IMR-90 (cell line): ENCODE measurements around the gene NRDC. TPM values are rescaled to one million over a fixed set of nuclear protein-coding genes. Genes with fewer than 3 reads are reported as not detected.

Source experiments
- ATAC-seq: fragments of 200-7000 bp; cut with Tn5 transposase; 2 replicates; pipeline ENCODE4 v1.9.1; 2020; ENCODE audit warnings: low read depth, mild to moderate bottlenecking, moderate library complexity
- BruUV-seq: library from RNA; stranded (reverse); fragments of 400-500 nt; replicated peaks from 2 replicates; lab custom pipeline; 2021; lab: Mats Ljungman, UMichigan
- CTCF ChIA-PET: fragments of 300-600 bp; formaldehyde crosslinking; extraction: SDS; loops from one replicate; lab custom pipeline; 2021; ENCODE audit warnings: antibody characterized with exemption; lab: Yijun Ruan, JAX
- POLR2A ChIA-PET: fragments of 300-600 bp; sonication (Branson Sonifier 250); formaldehyde crosslinking; loops from one replicate; lab custom pipeline; 2022; ENCODE audit warnings: antibody characterized with exemption; ENCODE audit not compliant: unreplicated experiment; lab: Charles Lee
- DNase-seq: peaks from one replicate; pipeline ENCODE4 v3.0.0; 2013
- H2AFZ ChIP-seq: replicated peaks from 2 replicates; pipeline ENCODE3; 2013; ENCODE audit warnings: low read length, mild to moderate bottlenecking; ENCODE audit not compliant: poor library complexity
- H2AK5ac ChIP-seq: 2 replicates; pipeline ENCODE4 v1.6.1; 2013; ENCODE audit warnings: low read depth, low read length, inconsistent platforms
- H2AK9ac ChIP-seq: replicated peaks from 2 replicates; pipeline ENCODE3; 2013; ENCODE audit warnings: mild to moderate bottlenecking, low read depth, low read length, moderate library complexity; ENCODE audit not compliant: poor library complexity
- H2BK120ac ChIP-seq: 2 replicates; pipeline ENCODE4 v1.6.1; 2013; ENCODE audit warnings: low read depth, low read length, inconsistent platforms
- H2BK15ac ChIP-seq: 3 replicates; pipeline ENCODE4 v1.6.1; 2013; ENCODE audit warnings: low read depth, low read length, inconsistent platforms
- H2BK20ac ChIP-seq: 2 replicates; pipeline ENCODE4 v1.6.1; 2013; ENCODE audit warnings: low read depth, mild to moderate bottlenecking, inconsistent platforms, low read length, moderate library complexity
- H2BK5ac ChIP-seq: 2 replicates; pipeline ENCODE4 v1.6.1; 2013; ENCODE audit warnings: mild to moderate bottlenecking, low read depth, low read length, inconsistent platforms; ENCODE audit not compliant: poor library complexity, severe bottlenecking
- H3K14ac ChIP-seq: replicated peaks from 2 replicates; pipeline ENCODE4 v1.6.1; 2013; ENCODE audit warnings: low read depth, low read length, inconsistent platforms
- H3K18ac ChIP-seq: 2 replicates; pipeline ENCODE4 v1.6.1; 2013; ENCODE audit warnings: low read depth, low read length, control low read depth
- H3K23ac ChIP-seq: 2 replicates; pipeline ENCODE4 v1.6.1; 2013; ENCODE audit warnings: low read depth, low read length, inconsistent platforms
- H3K27ac ChIP-seq: 2 replicates; pipeline ENCODE4 v1.5.1; 2013; ENCODE audit warnings: mild to moderate bottlenecking, control low read depth, low read length; ENCODE audit not compliant: insufficient read depth
- H3K27me3 ChIP-seq: 2 replicates; pipeline ENCODE4 v1.6.1; 2013; ENCODE audit warnings: low read length; ENCODE audit not compliant: control insufficient read depth, insufficient read depth
- H3K36me3 ChIP-seq: 2 replicates; pipeline ENCODE4 v1.6.1; 2013; ENCODE audit warnings: low read length, mixed read lengths; ENCODE audit not compliant: control insufficient read depth, insufficient read depth
- H3K4ac ChIP-seq: 2 replicates; pipeline ENCODE4 v1.6.1; 2013; ENCODE audit warnings: low read depth, low read length, inconsistent platforms
- H3K4me1 ChIP-seq: 2 replicates; pipeline ENCODE4 v1.6.1; 2013; ENCODE audit warnings: low read length, mixed read lengths; ENCODE audit not compliant: control insufficient read depth, insufficient read depth
- H3K4me2 ChIP-seq: 2 replicates; pipeline ENCODE4 v1.6.1; 2013; ENCODE audit warnings: low read depth, mild to moderate bottlenecking, control low read depth, low read length, moderate library complexity
- H3K4me3 ChIP-seq: 2 replicates; pipeline ENCODE4 v1.5.1; 2013; ENCODE audit warnings: low read depth, mild to moderate bottlenecking, control low read depth, low read length, moderate library complexity; ENCODE audit not compliant: insufficient read depth
- H3K56ac ChIP-seq: 2 replicates; pipeline ENCODE4 v1.6.1; 2013; ENCODE audit warnings: low read length, inconsistent platforms; ENCODE audit not compliant: insufficient read depth; ENCODE audit errors: extremely low read depth
- H3K79me1 ChIP-seq, 2 experiments: 2 replicates each; pipeline ENCODE4 v1.6.1; 2013; ENCODE audit warnings: low read length in 2 of 2, inconsistent platforms in 1 of 2, low read depth in 1 of 2
- H3K9ac ChIP-seq: 2 replicates; pipeline ENCODE4 v1.6.1; 2013; ENCODE audit warnings: low read depth, low read length, control low read depth
- H3K9me1 ChIP-seq: 2 replicates; pipeline ENCODE4 v1.6.1; 2013; ENCODE audit warnings: low read length, inconsistent platforms; ENCODE audit not compliant: insufficient read depth
- H3K9me3 ChIP-seq: 2 replicates; pipeline ENCODE4 v1.6.1; 2013; ENCODE audit warnings: low read length; ENCODE audit not compliant: control insufficient read depth, insufficient read depth
- H4K20me1 ChIP-seq: 2 replicates; pipeline ENCODE4 v1.6.1; 2013; ENCODE audit warnings: low read length, inconsistent platforms; ENCODE audit not compliant: insufficient read depth
- H4K5ac ChIP-seq: 2 replicates; pipeline ENCODE4 v1.6.1; 2013; ENCODE audit warnings: mild to moderate bottlenecking, low read depth, low read length, control low read depth
- H4K8ac ChIP-seq, 2 experiments: 2 replicates each; pipeline ENCODE4 v1.6.1; 2013; ENCODE audit warnings: low read depth in 2 of 2, low read length in 2 of 2, control low read depth in 1 of 2, inconsistent platforms in 1 of 2
- H4K91ac ChIP-seq: 2 replicates; pipeline ENCODE4 v1.6.1; 2013; ENCODE audit warnings: low read depth, low read length, inconsistent platforms; ENCODE audit not compliant: insufficient read depth
- BHLHE40 ChIP-seq: fragments of 150-350 bp; IDR thresholded peaks from 2 replicates; pipeline ENCODE4 v1.6.1; 2016; ENCODE audit warnings: mild to moderate bottlenecking, low read depth, low read length
- CHD1 ChIP-seq: IDR thresholded peaks from 2 replicates; pipeline ENCODE4 v1.6.1; 2012; ENCODE audit warnings: low read depth, low read length, improper control_type of control experiment
- FOS ChIP-seq: fragments of 150-350 bp; IDR thresholded peaks from 2 replicates; pipeline ENCODE4 v1.6.1; 2016; ENCODE audit warnings: low read depth, low read length
- MXI1 ChIP-seq: IDR thresholded peaks from 2 replicates; pipeline ENCODE4 v1.6.1; 2012; ENCODE audit warnings: low read depth, mild to moderate bottlenecking, low read length, moderate library complexity, borderline replicate concordance
- SMC3 ChIP-seq: fragments of 150-350 bp; IDR thresholded peaks from 2 replicates; pipeline ENCODE4 v1.6.1; 2016; ENCODE audit warnings: low read depth, mild to moderate bottlenecking, antibody characterized with exemption, low read length, moderate library complexity
- WGBS, 2 experiments: methylation state at CpG; one replicate each; pipeline versions ENCODE4 v1.1.5 to v1.1.7; 2013; ENCODE audit warnings: missing lambda C conversion rate in 2 of 2; ENCODE audit not compliant: insufficient read length in 1 of 2; ENCODE audit errors: extremely low coverage in 2 of 2; 5-methylcytosine and 5-hydroxymethylcytosine counted together
- dilution Hi-C: fragments of 300-500 bp; cut with HindIII; formaldehyde crosslinking; loops from one replicate; pipeline ENCODE4 v1.14.3; 2018; ENCODE audit warnings: low sequenced_read_pairs; ENCODE audit not compliant: unreplicated experiment
- in situ Hi-C: fragments of 300-500 bp; cut with MboI; formaldehyde crosslinking; loops from 3 replicates; pipeline ENCODE4 v1.14.3; 2019; ENCODE audit warnings: low sequenced_read_pairs, inconsistent platforms, mixed read lengths
- intact Hi-C: fragments of 100-400 bp; cut with micrococcal nuclease; formaldehyde crosslinking; loops from 2 replicates; pipeline ENCODE4 v1.10.0; 2022
- polyA plus RNA-seq, 3 experiments: library from polyadenylated mRNA; depleted of rRNA; stranded (reverse); fragments of >200 nt; gene quantifications; 2 replicates each; pipeline ENCODE4 v1.2.3, GENCODE V29; 2012; ENCODE audit warnings: low replicate concordance in 1 of 3
- total RNA-seq: library from RNA; depleted of rRNA; stranded (reverse); fragments of >200 nt; gene quantifications from 2 replicates; pipeline ENCODE4 v1.2.3, GENCODE V29; 2012

Gene NRDC
- total and polyA plus RNA-seq, 2 of the 4 experiments (the other 2 are of a cell fraction) = 75.8 to 84.7 TPM

DNA sequence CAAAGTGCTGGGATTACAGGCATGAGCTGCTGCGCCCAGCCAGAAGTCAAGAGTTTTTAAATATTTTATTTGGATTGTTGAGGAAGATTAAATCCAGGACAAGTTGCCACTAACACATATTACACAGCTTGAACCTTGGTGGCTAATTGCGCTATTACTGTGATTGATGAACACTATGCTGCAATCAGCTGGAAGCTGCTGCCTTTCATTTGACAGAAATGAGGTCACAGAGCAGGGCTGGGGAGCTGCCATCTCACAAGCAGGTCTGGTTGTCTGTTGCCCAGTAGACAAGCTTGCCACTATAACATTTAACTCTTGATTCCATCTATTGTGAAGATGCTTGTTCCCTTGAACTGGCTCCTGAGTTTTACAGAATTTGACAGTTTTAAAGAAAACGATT is 37.4 kb upstream of the NRDC start:
- ChIA-PET CTCF (interaction anchor here (2.2 kb wide), 1 partner anchor 10 kb away, joined by 6 read pairs; no protein-coding TSS in a partner anchor), POLR2A (no interaction called here)
- Histone ChIP-seq H2BK20ac (peak overlapping the region; percentile 33; the same call in 1 of the 2 replicates), H3K14ac (no peak overlapping the region), H3K27me3 (no peaks in the 10 kb centered on the region), H2BK15ac (no peak overlapping the region; the same call in 2 of the 3 replicates), H3K4ac (peak overlapping the region; percentile 50; the same call in 1 of the 2 replicates), H3K9me1 (peaks cover 21% of the 10 kb centered on the region), H2AK5ac (no peak overlapping the region; the same call in 1 of the 2 replicates), H2BK120ac (no peak overlapping the region), H3K23ac (peak overlapping the region; percentile 80; the same call in 1 of the 2 replicates), H2BK5ac (peak overlapping the region; percentile 78), H3K79me1 (peaks cover 24 to 44% of the 10 kb centered on the region in 2 experiments), H4K91ac (peak overlapping the region; percentile 32; the same call in 1 of the 2 replicates), H3K4me2 (no peak overlapping the region), H3K9me3 (no peaks in the 10 kb centered on the region), H2AK9ac (no peak overlapping the region), H4K20me1 (no peaks in the 10 kb centered on the region), H4K8ac (peak overlapping the region in 1 of 2 experiments; percentile 10; a peak in 1 of 4 replicates), H3K27ac (no peak overlapping the region), H2AFZ (no peak overlapping the region), H3K18ac (no peak overlapping the region; the same call in 1 of the 2 replicates), H3K9ac (no peak overlapping the region), H3K4me1 (peaks cover 17% of the 10 kb centered on the region), H3K36me3 (peaks cover 13% of the 10 kb centered on the region), H4K5ac (no peak overlapping the region), H3K56ac (no peak overlapping the region), H3K4me3 (no peak overlapping the region)
- intact Hi-C loops (no loop called here), in situ Hi-C loops (no loop called here), dilution Hi-C loops (no loop called here)
- 100% methylated on average over 1 of the region's 3 CpGs; no CpG with 5 or more reads in 1 of the 2 experiments for WGBS, 2 experiments
- TF ChIP-seq MXI1 = no peak
- TF ChIP-seq FOS = no peak
- no peak for TF ChIP-seq CHD1
- TF ChIP-seq BHLHE40 = no peak
- TF ChIP-seq SMC3 = no peak
- ATAC-seq = no peak
- TSS peak; percentile 4 for BruUV-seq
- no peak for DNase-seq
